Liver (tissue), 9 donors: Measurements from ENCODE around the gene MRPL27. TPM values are rescaled to one million over a fixed set of nuclear protein-coding genes. Genes with fewer than 3 reads are reported as not detected.

Source experiments
- DNase-seq: peaks from one replicate; pipeline ENCODE4 v3.0.0-alpha.2; 2017; ENCODE audit warnings: low spot score
- H3K27ac ChIP-seq, 2 donors: one replicate each; pipeline ENCODE4 v1.7.0; 2013; ENCODE audit warnings: inconsistent platforms in 2 of 2, low read length in 2 of 2, control low read depth in 1 of 2, low read depth in 1 of 2, mild to moderate bottlenecking in 1 of 2
- H3K27me3 ChIP-seq, 4 donors: one replicate each; pipeline versions ENCODE4 v1.6.1 to v1.7.0; 2013; ENCODE audit warnings: low read length in 3 of 4, inconsistent platforms in 1 of 4, mild to moderate bottlenecking in 1 of 4, moderate library complexity in 1 of 4; ENCODE audit not compliant: control insufficient read depth in 4 of 4, insufficient read depth in 4 of 4
- H3K36me3 ChIP-seq, 4 donors: one replicate each; pipeline versions ENCODE4 v1.6.1 to v1.7.0; 2013; ENCODE audit warnings: low read length in 3 of 4, mild to moderate bottlenecking in 3 of 4, low read depth in 1 of 4, moderate library complexity in 1 of 4; ENCODE audit not compliant: control insufficient read depth in 4 of 4, insufficient read depth in 3 of 4
- H3K4me1 ChIP-seq, 4 donors: one replicate each; pipeline versions ENCODE4 v1.6.1 to v1.7.0; 2013; ENCODE audit warnings: low read length in 3 of 4, mild to moderate bottlenecking in 3 of 4, moderate library complexity in 1 of 4; ENCODE audit not compliant: control insufficient read depth in 4 of 4, insufficient read depth in 4 of 4
- H3K4me3 ChIP-seq, 3 donors: one replicate each; pipeline versions ENCODE4 v1.6.1 to v1.7.0; 2013; ENCODE audit warnings: low read length in 3 of 3, control low read depth in 1 of 3, low read depth in 1 of 3, mild to moderate bottlenecking in 1 of 3
- H3K9ac ChIP-seq, 2 donors: one replicate each; pipeline ENCODE4 v1.7.0; 2013; ENCODE audit warnings: low read length in 2 of 2, mild to moderate bottlenecking in 2 of 2, moderate library complexity in 2 of 2, control low read depth in 1 of 2, low read depth in 1 of 2
- H3K9me3 ChIP-seq, 4 donors: one replicate each; pipeline versions ENCODE4 v1.6.1 to v1.7.0; 2013; ENCODE audit warnings: low read length in 3 of 4; ENCODE audit not compliant: control insufficient read depth in 4 of 4
- FOXA1 ChIP-seq: IDR thresholded peaks from 2 replicates; pipeline ENCODE4 v1.6.1; 2016; ENCODE audit warnings: antibody characterized with exemption
- FOXA2 ChIP-seq: IDR thresholded peaks from 2 replicates; pipeline ENCODE4 v1.6.1; 2016; ENCODE audit warnings: antibody characterized with exemption
- GABPA ChIP-seq, 2 donors: IDR thresholded peaks in 1 of 2; conservative IDR thresholded peaks in 1 of 2; 2 replicates each; pipeline ENCODE4 v1.6.1; 2016; ENCODE audit warnings: antibody characterized with exemption in 2 of 2, mild to moderate bottlenecking in 1 of 2, moderate library complexity in 1 of 2
- HNF4A ChIP-seq, 2 donors: conservative IDR thresholded peaks; 2 replicates each; pipeline ENCODE4 v1.6.1; 2016; ENCODE audit warnings: antibody characterized with exemption in 2 of 2, mild to moderate bottlenecking in 2 of 2
- HNF4G ChIP-seq: IDR thresholded peaks from 2 replicates; pipeline ENCODE4 v1.6.1; 2016; ENCODE audit warnings: antibody characterized with exemption
- NR2F2 ChIP-seq: IDR thresholded peaks from 2 replicates; pipeline ENCODE4 v1.6.1; 2016; ENCODE audit warnings: antibody characterized with exemption
- RXRA ChIP-seq, 2 donors: IDR thresholded peaks; 2 replicates each; pipeline ENCODE4 v1.6.1; 2017 to 2018; ENCODE audit warnings: antibody characterized with exemption in 2 of 2, mild to moderate bottlenecking in 1 of 2
- SP1 ChIP-seq: IDR thresholded peaks from 2 replicates; pipeline ENCODE4 v1.6.1; 2018; ENCODE audit warnings: antibody characterized with exemption, mild to moderate bottlenecking
- WGBS: extraction: QIAGEN DNeasy Blood & Tissue Kit; methylation state at CpG from one replicate; pipeline ENCODE4 v1.1.7; 2013; 5-methylcytosine and 5-hydroxymethylcytosine counted together
- polyA plus RNA-seq, 2 donors: library from polyadenylated mRNA; stranded (reverse) in 1 of 2; unstranded in 1 of 2; fragments of 200-250 nt in 1 of 2; fragments of >200 nt in 1 of 2; fragmentation: Nextera tagmentation in 1 of 2; extraction: Ambion mirVana in 1 of 2; gene quantifications; one replicate each; pipeline versions ENCODE4 v1.2.1 to v1.2.3, GENCODE V29; 2013 to 2015
- total RNA-seq, 2 donors: library from RNA; depleted of rRNA; stranded (reverse); fragments of >200 nt; gene quantifications; one replicate each; pipeline ENCODE4 v1.2.3, GENCODE V29; 2014
- TF ChIP-seq, protein P1 (sequence below): IDR thresholded peaks from 2 replicates; pipeline ENCODE4 v1.6.1; 2016; ENCODE audit warnings: antibody characterized with exemption
- TF ChIP-seq, protein P2 (sequence below): IDR thresholded peaks from 2 replicates; pipeline ENCODE4 v1.6.1; 2016; ENCODE audit warnings: antibody characterized with exemption
- TF ChIP-seq, protein P3 (sequence below): IDR thresholded peaks from 2 replicates; pipeline ENCODE4 v1.6.1; 2016; ENCODE audit warnings: antibody characterized with exemption, mild to moderate bottlenecking
- TF ChIP-seq, protein P4 (sequence below): fragments of 150-350 bp; IDR thresholded peaks from 2 replicates; pipeline ENCODE4 v1.5.1; 2017; ENCODE audit warnings: improper control_type of control experiment, low read depth, low read length; ENCODE audit not compliant: missing input control
- TF ChIP-seq, protein P5 (sequence below): IDR thresholded peaks from 2 replicates; pipeline ENCODE4 v1.6.1; 2016; ENCODE audit warnings: antibody characterized with exemption
- donor health status: healthy.
- donor health status: healthy.
- donor health status: healthy.
- donor health status: healthy.
- donor health status: healthy.

MRPL27 gene
- total and polyA plus RNA-seq, 4 donors = 25.9 to 87.1 (median 53.5) TPM

DNA sequence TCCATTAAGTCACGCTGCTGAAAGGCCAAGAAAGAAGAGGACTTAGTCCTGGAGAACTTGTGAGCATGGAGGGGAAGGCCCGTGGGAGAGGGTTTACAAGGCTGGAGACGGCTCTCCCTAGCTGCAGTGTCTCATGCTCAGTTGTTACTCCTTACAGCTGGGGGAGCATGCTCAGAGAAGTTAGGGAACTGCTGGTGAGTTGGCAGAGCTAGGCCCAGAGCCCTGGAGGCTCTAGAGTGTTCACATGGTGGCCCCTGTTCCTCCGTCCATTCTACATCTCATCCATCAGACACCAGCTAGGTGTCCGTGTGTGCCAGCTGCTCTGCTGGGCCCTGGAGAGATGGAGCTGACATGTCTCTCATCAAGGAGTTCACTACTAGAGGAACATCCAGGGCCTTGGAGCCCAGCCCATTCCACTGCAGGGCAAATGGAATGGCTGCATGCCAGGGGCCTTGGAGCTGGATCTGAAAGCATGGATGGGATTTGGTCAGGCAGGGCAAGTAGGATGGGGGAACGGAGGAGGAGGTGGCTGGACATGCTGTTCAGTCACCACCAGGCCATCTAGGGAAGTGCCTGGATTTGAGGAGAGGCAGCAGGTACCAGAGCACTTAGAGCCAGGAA is 20.8 kb downstream of the MRPL27 start (continued):
- TF ChIP-seq HNF4A (conservative IDR thresholded peaks at IDR 0.05) = no peak
- TF ChIP-seq, protein P1, sequence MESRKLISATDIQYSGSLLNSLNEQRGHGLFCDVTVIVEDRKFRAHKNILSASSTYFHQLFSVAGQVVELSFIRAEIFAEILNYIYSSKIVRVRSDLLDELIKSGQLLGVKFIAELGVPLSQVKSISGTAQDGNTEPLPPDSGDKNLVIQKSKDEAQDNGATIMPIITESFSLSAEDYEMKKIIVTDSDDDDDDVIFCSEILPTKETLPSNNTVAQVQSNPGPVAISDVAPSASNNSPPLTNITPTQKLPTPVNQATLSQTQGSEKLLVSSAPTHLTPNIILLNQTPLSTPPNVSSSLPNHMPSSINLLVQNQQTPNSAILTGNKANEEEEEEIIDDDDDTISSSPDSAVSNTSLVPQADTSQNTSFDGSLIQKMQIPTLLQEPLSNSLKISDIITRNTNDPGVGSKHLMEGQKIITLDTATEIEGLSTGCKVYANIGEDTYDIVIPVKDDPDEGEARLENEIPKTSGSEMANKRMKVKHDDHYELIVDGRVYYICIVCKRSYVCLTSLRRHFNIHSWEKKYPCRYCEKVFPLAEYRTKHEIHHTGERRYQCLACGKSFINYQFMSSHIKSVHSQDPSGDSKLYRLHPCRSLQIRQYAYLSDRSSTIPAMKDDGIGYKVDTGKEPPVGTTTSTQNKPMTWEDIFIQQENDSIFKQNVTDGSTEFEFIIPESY = no peak

DNA sequence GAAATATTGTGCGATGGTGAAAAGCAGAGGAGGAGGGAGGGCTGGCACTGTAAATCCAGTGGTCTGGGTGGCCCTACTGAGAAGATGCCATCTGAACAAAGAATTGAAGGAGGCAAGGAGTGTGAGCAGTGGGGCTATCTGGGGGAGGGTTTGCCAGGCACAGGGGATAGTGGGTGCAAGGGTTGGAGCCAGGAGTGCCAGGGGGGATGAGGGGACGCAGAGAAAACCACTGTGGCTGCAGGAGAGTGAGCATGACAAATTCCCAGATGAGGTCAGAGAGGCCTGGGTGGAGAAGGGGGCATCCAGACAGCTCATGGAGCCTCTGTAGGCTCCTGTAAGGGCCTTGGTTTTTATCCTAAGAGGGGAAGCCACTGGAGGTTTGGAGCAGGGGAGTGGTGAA is 22.3 kb downstream of the MRPL27 start:
- H3K27ac ChIP-seq = no peak overlapping the region
- 96% methylated on average over 2 of the region's 2 CpGs for WGBS
- H3K9ac ChIP-seq = no peak overlapping the region
- H3K9me3 ChIP-seq = no peaks in the 10 kb centered on the region
- TF ChIP-seq, protein P1 = no peak
- no peak for TF ChIP-seq GABPA (IDR thresholded peaks at IDR 0.05 in 1 of 2, conservative IDR thresholded peaks at IDR 0.05 in 1 of 2)
- no peak for TF ChIP-seq FOXA2
- no peak for TF ChIP-seq RXRA (IDR thresholded peaks at IDR 0.05)
- TF ChIP-seq NR2F2 = no peak
- TF ChIP-seq SP1 = no peak
- TF ChIP-seq FOXA1 = no peak
- TF ChIP-seq, protein P2, sequence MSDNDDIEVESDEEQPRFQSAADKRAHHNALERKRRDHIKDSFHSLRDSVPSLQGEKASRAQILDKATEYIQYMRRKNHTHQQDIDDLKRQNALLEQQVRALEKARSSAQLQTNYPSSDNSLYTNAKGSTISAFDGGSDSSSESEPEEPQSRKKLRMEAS = no peak
- TF ChIP-seq, protein P3, sequence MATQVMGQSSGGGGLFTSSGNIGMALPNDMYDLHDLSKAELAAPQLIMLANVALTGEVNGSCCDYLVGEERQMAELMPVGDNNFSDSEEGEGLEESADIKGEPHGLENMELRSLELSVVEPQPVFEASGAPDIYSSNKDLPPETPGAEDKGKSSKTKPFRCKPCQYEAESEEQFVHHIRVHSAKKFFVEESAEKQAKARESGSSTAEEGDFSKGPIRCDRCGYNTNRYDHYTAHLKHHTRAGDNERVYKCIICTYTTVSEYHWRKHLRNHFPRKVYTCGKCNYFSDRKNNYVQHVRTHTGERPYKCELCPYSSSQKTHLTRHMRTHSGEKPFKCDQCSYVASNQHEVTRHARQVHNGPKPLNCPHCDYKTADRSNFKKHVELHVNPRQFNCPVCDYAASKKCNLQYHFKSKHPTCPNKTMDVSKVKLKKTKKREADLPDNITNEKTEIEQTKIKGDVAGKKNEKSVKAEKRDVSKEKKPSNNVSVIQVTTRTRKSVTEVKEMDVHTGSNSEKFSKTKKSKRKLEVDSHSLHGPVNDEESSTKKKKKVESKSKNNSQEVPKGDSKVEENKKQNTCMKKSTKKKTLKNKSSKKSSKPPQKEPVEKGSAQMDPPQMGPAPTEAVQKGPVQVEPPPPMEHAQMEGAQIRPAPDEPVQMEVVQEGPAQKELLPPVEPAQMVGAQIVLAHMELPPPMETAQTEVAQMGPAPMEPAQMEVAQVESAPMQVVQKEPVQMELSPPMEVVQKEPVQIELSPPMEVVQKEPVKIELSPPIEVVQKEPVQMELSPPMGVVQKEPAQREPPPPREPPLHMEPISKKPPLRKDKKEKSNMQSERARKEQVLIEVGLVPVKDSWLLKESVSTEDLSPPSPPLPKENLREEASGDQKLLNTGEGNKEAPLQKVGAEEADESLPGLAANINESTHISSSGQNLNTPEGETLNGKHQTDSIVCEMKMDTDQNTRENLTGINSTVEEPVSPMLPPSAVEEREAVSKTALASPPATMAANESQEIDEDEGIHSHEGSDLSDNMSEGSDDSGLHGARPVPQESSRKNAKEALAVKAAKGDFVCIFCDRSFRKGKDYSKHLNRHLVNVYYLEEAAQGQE = no peak
- TF ChIP-seq, protein P4, sequence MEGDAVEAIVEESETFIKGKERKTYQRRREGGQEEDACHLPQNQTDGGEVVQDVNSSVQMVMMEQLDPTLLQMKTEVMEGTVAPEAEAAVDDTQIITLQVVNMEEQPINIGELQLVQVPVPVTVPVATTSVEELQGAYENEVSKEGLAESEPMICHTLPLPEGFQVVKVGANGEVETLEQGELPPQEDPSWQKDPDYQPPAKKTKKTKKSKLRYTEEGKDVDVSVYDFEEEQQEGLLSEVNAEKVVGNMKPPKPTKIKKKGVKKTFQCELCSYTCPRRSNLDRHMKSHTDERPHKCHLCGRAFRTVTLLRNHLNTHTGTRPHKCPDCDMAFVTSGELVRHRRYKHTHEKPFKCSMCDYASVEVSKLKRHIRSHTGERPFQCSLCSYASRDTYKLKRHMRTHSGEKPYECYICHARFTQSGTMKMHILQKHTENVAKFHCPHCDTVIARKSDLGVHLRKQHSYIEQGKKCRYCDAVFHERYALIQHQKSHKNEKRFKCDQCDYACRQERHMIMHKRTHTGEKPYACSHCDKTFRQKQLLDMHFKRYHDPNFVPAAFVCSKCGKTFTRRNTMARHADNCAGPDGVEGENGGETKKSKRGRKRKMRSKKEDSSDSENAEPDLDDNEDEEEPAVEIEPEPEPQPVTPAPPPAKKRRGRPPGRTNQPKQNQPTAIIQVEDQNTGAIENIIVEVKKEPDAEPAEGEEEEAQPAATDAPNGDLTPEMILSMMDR = no peak
- TF ChIP-seq HNF4G = no peak
- TF ChIP-seq, protein P5, sequence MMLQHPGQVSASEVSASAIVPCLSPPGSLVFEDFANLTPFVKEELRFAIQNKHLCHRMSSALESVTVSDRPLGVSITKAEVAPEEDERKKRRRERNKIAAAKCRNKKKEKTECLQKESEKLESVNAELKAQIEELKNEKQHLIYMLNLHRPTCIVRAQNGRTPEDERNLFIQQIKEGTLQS = no peak
- H3K36me3 ChIP-seq = peaks cover 0 to 15% (median 3%) of the 10 kb centered on the region in 4 donors
- H3K4me3 ChIP-seq = no peak overlapping the region
- peaks cover 3 to 11% (median 8%) of the 10 kb centered on the region in 4 donors for H3K4me1 ChIP-seq
- DNase-seq = no peak
- H3K27me3 ChIP-seq = no peaks in the 10 kb centered on the region
